Measurements from ENCODE around the gene SLC35F1. TPM values are rescaled to one million over a fixed set of nuclear protein-coding genes. Genes with fewer than 3 reads are reported as not detected.

SLC35F1 gene
- total and polyA plus RNA-seq, 2 experiments from 2014 or later = not detected

DNA sequence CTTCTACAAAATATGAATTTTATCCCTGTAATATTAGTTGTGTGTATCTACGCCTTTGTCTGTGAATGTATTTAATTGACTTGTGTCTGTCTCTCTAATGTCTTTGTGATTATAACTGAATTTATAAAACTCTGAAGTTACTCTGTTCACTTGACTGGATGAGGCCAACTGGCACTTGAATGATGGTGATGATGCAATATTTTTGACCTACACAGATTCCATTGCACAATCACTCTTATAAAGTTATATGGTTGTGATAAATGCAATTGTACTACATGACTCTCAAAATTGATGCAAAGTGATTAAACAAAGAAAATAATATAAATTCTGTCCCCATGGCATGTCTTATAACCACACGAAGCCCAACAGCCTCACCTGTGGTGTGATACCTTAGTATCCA lies 353.8 kb downstream of the SLC35F1 start:
- DNase-seq = peak; percentile 4
- H3K27me3 ChIP-seq (replicated peaks; ENCODE audit: insufficient read depth) = no peaks in the 10 kb centered on the region
- in situ Hi-C loops (cut with MboI) = no loop called here

DNA sequence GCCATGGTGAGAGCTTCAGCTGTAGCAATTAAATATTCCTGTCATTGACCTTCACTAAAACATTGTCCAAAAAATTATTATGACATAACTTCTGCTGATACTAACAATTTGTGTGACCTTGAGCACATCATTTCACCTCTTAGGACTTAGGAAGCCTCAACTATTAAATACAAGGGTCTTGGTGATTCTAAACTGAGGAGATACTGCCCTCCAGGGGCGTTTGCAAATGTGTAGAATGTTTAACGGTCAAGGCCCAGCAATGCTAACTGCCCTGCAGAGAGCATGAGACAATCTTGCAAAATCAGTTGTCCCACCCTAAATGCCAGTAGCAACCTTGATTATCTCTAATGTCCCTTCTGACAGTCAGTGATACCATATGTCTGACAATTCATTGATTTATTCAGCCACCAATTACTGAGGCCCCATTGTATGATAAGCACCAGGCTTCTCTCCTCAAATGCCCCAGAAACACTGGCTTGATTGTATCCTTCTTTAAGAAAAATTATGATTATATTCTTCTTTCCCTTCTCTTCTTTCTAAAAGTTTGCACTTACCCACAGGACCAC lies 356.9 kb downstream of the SLC35F1 start:
- DNase-seq = peak; percentile 48
- no peaks in the 10 kb centered on the region for H3K36me3 ChIP-seq (ENCODE audit: low read depth)
- H3K4me2 ChIP-seq (ENCODE audit: unreplicated experiment) = no peak overlapping the region
- WGBS, 2 experiments (ENCODE audit: low coverage in 1 of 2, low lambda C conversion rate in 2 of 2, missing lambda C conversion rate in 2 of 2) = 11 to 19% methylated on average over 2 of the region's 2 CpGs
- no peaks in the 10 kb centered on the region for H3K4me1 ChIP-seq (ENCODE audit: insufficient read depth)
- no peaks in the 10 kb centered on the region for H3K9me2 ChIP-seq (ENCODE audit: insufficient read depth)
- in situ Hi-C loops (cut with MboI) = no loop called here
- H3K79me2 ChIP-seq (ENCODE audit: insufficient read depth) = no peaks in the 10 kb centered on the region
- H3K9ac ChIP-seq = no peak overlapping the region
- no peak overlapping the region for H3K27ac ChIP-seq
- TF ChIP-seq EZH2 (IDR thresholded peaks at IDR 0.05; ENCODE audit: insufficient read depth, poor library complexity, severe bottlenecking) (no peak), EZH2phosphoT487 (IDR thresholded peaks at IDR 0.05; ENCODE audit: insufficient read depth, low read depth) (no peak)
- H3K9me3 ChIP-seq (ENCODE audit: low read depth) = no peaks in the 10 kb centered on the region
- no peaks in the 10 kb centered on the region for H4K20me1 ChIP-seq (ENCODE audit: insufficient read depth)
- no peak overlapping the region for H2AFZ ChIP-seq
- H3K27me3 ChIP-seq (replicated peaks; ENCODE audit: insufficient read depth) = no peaks in the 10 kb centered on the region
- H3F3A ChIP-seq (ENCODE audit: insufficient read depth) = no peaks in the 10 kb centered on the region
- H3K4me3 ChIP-seq = no peak overlapping the region

More for the DNA sequence above, 353.8 kb downstream of the SLC35F1 start:
- TF ChIP-seq EZH2 (IDR thresholded peaks at IDR 0.05; ENCODE audit: insufficient read depth, poor library complexity, severe bottlenecking) = no peak
- no peak for TF ChIP-seq EZH2phosphoT487 (IDR thresholded peaks at IDR 0.05; ENCODE audit: insufficient read depth, low read depth)
- no peaks in the 10 kb centered on the region for H3K79me2 ChIP-seq (ENCODE audit: insufficient read depth)
- H3K27ac ChIP-seq = no peak overlapping the region
- no peaks in the 10 kb centered on the region for H3K36me3 ChIP-seq (ENCODE audit: low read depth)
- H2AFZ ChIP-seq = no peak overlapping the region
- H3K4me2 ChIP-seq (ENCODE audit: unreplicated experiment) = no peak overlapping the region
- 67 to 81% methylated on average over 2 of the region's 2 CpGs for WGBS, 2 experiments (ENCODE audit: low coverage in 1 of 2, low lambda C conversion rate in 2 of 2, missing lambda C conversion rate in 2 of 2)
- H3K9ac ChIP-seq = no peak overlapping the region
- no peaks in the 10 kb centered on the region for H4K20me1 ChIP-seq (ENCODE audit: insufficient read depth)
- no peaks in the 10 kb centered on the region for H3K9me2 ChIP-seq (ENCODE audit: insufficient read depth)
- H3K9me3 ChIP-seq (ENCODE audit: low read depth) = no peaks in the 10 kb centered on the region
- H3K4me3 ChIP-seq = no peak overlapping the region
- H3K4me1 ChIP-seq (ENCODE audit: insufficient read depth) = no peaks in the 10 kb centered on the region
- H3F3A ChIP-seq (ENCODE audit: insufficient read depth) = no peaks in the 10 kb centered on the region

DNA sequence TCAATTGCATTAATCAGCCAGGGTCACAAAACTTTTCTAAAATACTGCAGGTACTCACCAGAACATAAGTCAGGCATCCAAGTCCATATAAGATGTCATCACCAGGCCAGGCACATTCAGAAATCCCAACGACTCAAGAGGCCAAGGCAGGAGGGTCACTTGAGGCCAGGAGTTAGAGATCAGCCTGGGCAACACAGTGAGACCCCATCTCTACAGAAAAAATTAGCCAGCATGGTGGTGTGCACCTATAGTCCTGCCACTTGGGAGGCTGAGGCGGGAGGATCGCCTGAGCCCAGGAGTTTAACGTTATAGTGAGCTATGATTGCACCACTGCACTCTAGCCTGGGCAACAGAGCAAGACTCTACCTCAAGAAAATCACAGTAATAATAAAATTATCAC lies 362.6 kb downstream of the SLC35F1 start:
- Histone ChIP-seq H3K79me2 (ENCODE audit: insufficient read depth) (no peaks in the 10 kb centered on the region), H3K9me3 (ENCODE audit: low read depth) (no peaks in the 10 kb centered on the region), H3K27ac (no peak overlapping the region), H3K4me1 (ENCODE audit: insufficient read depth) (no peaks in the 10 kb centered on the region), H3F3A (ENCODE audit: insufficient read depth) (no peaks in the 10 kb centered on the region), H3K4me2 (ENCODE audit: unreplicated experiment) (no peak overlapping the region), H3K4me3 (no peak overlapping the region), H3K27me3 (replicated peaks; ENCODE audit: insufficient read depth) (no peaks in the 10 kb centered on the region), H3K36me3 (ENCODE audit: low read depth) (no peaks in the 10 kb centered on the region), H2AFZ (no peak overlapping the region), H4K20me1 (ENCODE audit: insufficient read depth) (no peaks in the 10 kb centered on the region), H3K9me2 (ENCODE audit: insufficient read depth) (no peaks in the 10 kb centered on the region), H3K9ac (no peak overlapping the region)
- in situ Hi-C loops (cut with MboI) = no loop called here
- no peak for TF ChIP-seq EZH2 (IDR thresholded peaks at IDR 0.05; ENCODE audit: insufficient read depth, poor library complexity, severe bottlenecking)
- no peak for TF ChIP-seq EZH2phosphoT487 (IDR thresholded peaks at IDR 0.05; ENCODE audit: insufficient read depth, low read depth)
- WGBS, 2 experiments (ENCODE audit: low coverage in 1 of 2, low lambda C conversion rate in 2 of 2, missing lambda C conversion rate in 2 of 2) = 59 to 74% methylated on average over 4 of the region's 4 CpGs
- no peak for DNase-seq

- H3K79me2 ChIP-seq (ENCODE audit: insufficient read depth) = no peaks in the 10 kb centered on the region
- H3K4me2 ChIP-seq (ENCODE audit: unreplicated experiment) = no peak overlapping the region
- DNase-seq = no peak
- H2AFZ ChIP-seq = no peak overlapping the region
- 6 to 26% methylated on average over 1 of the region's 1 CpG for WGBS, 2 experiments (ENCODE audit: low coverage in 1 of 2, low lambda C conversion rate in 2 of 2, missing lambda C conversion rate in 2 of 2)
- H3K36me3 ChIP-seq (ENCODE audit: low read depth) = no peaks in the 10 kb centered on the region
- no peaks in the 10 kb centered on the region for H3K9me2 ChIP-seq (ENCODE audit: insufficient read depth)
- no peak overlapping the region for H3K9ac ChIP-seq
- H3K27me3 ChIP-seq (replicated peaks; ENCODE audit: insufficient read depth) = peaks cover 22% of the 10 kb centered on the region; the same call in 1 of the 2 replicates
- no peaks in the 10 kb centered on the region for H4K20me1 ChIP-seq (ENCODE audit: insufficient read depth)
- H3F3A ChIP-seq (ENCODE audit: insufficient read depth) = no peaks in the 10 kb centered on the region
- no peaks in the 10 kb centered on the region for H3K9me3 ChIP-seq (ENCODE audit: low read depth)
- H3K27ac ChIP-seq = no peak overlapping the region
- TF ChIP-seq EZH2phosphoT487 (IDR thresholded peaks at IDR 0.05; ENCODE audit: insufficient read depth, low read depth) = no peak
- no peak for TF ChIP-seq EZH2 (IDR thresholded peaks at IDR 0.05; ENCODE audit: insufficient read depth, poor library complexity, severe bottlenecking)
- in situ Hi-C loops (cut with MboI) = loop anchor here (25.0 kb wide), 1 partner anchor 835 kb away; no protein-coding TSS in a partner anchor
- H3K4me3 ChIP-seq = no peak overlapping the region
- no peaks in the 10 kb centered on the region for H3K4me1 ChIP-seq (ENCODE audit: insufficient read depth)
Observed at GRCh38 chr6:118277631-118278030, 370.6 kb downstream of the SLC35F1 start.
